ENCODE measurements around the gene FAF1. TPM values are rescaled to one million over a fixed set of nuclear protein-coding genes. Genes with fewer than 3 reads are reported as not detected.

Gene FAF1
- total RNA-seq, 1 donor from 2014 or later: 67.5 TPM

- intact Hi-C loops (cut with micrococcal nuclease): no loop called here
Measured at GRCh38 chr1:50710099-50710498, 250.0 kb downstream of the FAF1 start.

- intact Hi-C loops (cut with micrococcal nuclease): loop anchor here (10.0 kb wide), 1 partner anchor 283 kb away; the partner anchor contains the start of gene DMRTA2
Measured at GRCh38 chr1:50707824-50708223, 252.2 kb downstream of the FAF1 start.

GRCh38 chr1:50705699-50706098, 254.4 kb downstream of the FAF1 start:
- intact Hi-C loops (cut with micrococcal nuclease): loop anchor here (2.0 to 10.0 kb wide), 2 partner anchors 29 to 281 kb away; partner anchors contain the start of gene DMRTA2

DNA sequence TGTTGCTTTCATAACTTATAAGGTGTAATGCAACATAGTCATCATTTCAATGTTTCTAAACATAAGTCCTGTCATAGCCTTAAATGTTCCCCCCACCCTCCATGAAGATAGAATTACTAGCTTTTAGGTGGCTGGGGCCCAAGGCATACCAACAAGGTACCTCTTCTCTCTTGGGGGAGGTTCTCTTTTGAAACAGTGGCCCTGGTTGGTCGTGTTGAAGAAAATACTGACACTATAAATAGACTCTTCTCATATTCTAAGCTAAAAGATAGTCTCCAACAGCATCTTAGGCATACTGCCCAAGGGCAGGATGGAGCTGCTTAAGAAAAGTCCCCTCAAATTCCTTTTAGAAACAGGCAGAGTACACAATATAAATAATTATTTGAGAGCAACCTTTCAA, 255.0 kb downstream of the FAF1 start:
- intact Hi-C loops (cut with micrococcal nuclease): loop anchor here (2.0 to 10.0 kb wide), 2 partner anchors 30 to 280 kb away; partner anchors contain the start of gene DMRTA2

- intact Hi-C loops (cut with micrococcal nuclease): loop anchor here (1.0 to 10.0 kb wide), 3 partner anchors 31 to 336 kb away; partner anchors contain the start of gene DMRTA2
Measured at GRCh38 chr1:50704126-50704525, 255.9 kb downstream of the FAF1 start.

- intact Hi-C loops (cut with micrococcal nuclease): loop anchor here (10.0 kb wide), 1 partner anchor 278 kb away; the partner anchor contains the start of gene DMRTA2
Measured at GRCh38 chr1:50703240-50703639, 256.8 kb downstream of the FAF1 start.

DNA sequence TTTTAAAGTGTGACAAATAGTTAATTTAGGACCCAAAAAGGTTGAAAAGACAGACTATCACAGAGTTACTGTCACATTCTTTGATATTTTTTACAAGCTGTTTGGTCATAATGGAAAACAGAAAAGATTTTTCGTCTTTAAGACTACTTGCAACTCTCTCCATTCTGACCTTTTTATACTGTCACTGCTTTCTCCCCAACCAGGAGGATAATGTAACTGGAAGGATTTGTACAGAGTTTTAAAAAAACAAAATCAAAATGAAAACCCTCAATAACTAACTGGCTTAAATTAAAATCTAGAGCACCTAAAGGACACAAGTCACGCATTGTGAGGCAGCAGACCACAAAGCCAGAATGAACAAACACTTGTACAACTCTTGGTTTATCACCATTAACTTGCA, 257.7 kb downstream of the FAF1 start:
- intact Hi-C loops (cut with micrococcal nuclease): loop anchor here (10.0 kb wide), 1 partner anchor 278 kb away; the partner anchor contains the start of gene DMRTA2

- intact Hi-C loops (cut with micrococcal nuclease): loop anchor here (10.0 kb wide), 1 partner anchor 277 kb away; the partner anchor contains the start of gene DMRTA2
Measured at GRCh38 chr1:50701706-50702317, 258.3 kb downstream of the FAF1 start.

DNA sequence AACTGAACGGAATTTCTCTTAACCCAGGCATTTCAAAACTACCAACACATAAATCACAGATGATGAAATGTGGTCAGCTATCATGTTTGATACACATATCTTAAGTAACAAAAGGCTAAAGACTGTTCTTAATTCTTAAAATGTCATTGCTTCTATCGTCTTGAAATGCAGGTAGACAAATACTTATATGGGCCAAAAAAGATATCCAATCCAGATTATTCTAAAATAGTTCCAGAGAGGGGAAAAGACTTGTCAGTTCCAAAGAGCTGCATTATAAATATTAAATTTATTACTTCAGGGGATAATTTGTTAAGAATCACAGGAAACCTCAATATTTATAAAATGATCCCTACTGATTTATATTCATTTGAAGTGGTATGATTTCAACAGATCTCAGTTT, 259.4 kb downstream of the FAF1 start:
- intact Hi-C loops (cut with micrococcal nuclease): loop anchor here (10.0 kb wide), 1 partner anchor 276 kb away; the partner anchor contains the start of gene DMRTA2

DNA sequence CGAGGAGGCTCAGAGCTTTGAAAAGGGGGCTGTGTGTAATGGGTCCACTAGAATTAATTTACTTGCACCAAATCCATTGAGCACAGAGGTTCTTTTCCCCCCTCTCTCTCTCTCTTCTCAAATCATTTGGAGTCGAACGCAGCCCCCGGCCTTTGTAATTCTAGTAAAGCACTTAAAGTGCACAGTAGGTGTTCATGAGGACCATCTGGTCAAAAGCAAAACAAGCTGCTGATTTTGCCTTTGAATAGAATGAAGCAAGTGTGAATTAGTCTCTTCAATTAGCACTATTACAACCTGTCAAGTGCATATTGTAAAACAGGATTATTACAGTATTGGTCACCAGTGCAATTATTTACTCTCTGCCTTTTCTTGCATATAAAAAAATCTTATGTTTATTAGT, 259.9 kb downstream of the FAF1 start:
- intact Hi-C loops (cut with micrococcal nuclease): loop anchor here (10.0 kb wide), 1 partner anchor 275 kb away; the partner anchor contains the start of gene DMRTA2

- intact Hi-C loops (cut with micrococcal nuclease): loop anchor here (10.0 kb wide), 1 partner anchor 275 kb away; the partner anchor contains the start of gene DMRTA2
Measured at GRCh38 chr1:50699795-50700194, 260.3 kb downstream of the FAF1 start.

DNA sequence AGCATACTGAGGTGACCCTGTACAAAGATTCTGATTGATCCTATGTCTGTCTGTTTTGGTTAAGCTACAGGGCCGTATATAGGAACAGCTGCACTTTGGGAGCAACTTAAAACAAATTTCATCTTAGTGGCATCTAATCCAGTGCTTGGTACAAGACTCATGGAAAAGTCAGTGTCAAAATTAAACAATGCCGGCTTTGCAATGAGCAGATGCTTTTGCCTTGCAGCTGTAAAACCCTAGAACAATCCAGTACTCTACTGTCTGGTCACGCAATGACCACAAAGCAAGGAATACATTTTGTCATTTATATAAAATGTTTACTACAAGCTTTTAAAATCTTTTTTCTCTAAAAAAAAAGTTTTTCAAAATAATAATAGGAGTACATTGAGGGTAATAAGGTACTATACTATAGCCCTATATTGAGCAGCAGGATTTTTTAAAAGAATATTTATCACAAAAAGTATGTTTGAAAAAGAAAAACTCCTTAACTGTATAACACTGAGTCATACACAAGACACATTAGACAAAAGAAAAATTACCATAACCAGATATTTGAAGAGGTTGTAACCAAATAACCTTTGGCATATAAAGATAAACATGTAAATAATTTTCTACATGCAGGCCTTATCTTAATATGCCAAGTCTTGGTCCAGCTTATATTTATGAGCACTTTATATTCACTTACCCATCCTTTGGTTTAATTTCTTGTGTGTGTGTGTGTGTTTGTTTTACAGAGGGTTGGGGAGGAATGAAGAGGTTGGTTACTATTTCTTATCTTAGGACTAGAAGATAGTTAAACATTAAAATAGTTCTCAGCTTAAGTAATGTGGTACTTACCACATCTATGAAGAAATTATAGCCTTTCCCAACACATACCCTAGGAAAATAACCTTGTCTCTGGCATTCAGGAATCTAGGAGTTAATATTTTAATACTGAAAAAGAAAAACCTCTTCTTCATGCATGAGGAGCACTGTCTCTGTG, 262.3 kb downstream of the FAF1 start:
- intact Hi-C loops (cut with micrococcal nuclease): no loop called here

DNA sequence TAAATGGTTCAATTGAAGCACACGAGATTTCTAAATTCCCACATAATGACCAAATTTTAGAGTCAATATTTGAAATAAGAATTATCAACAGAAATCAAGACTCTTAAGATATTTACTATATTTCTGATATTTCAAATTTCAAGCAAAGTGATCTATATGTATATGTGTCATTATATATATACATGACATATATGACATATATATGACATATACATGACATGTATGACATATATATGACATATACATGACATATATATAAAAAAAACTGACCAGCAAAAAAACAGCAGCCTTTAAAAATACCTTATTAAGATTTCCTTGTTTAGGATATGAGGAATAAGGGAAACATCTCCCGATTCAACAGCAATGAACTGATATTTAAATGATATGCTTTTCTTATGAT, 266.2 kb downstream of the FAF1 start:
- intact Hi-C loops (cut with micrococcal nuclease): no loop called here

- intact Hi-C loops (cut with micrococcal nuclease): no loop called here
Measured at GRCh38 chr1:50684185-50684584, 275.9 kb downstream of the FAF1 start.

DNA sequence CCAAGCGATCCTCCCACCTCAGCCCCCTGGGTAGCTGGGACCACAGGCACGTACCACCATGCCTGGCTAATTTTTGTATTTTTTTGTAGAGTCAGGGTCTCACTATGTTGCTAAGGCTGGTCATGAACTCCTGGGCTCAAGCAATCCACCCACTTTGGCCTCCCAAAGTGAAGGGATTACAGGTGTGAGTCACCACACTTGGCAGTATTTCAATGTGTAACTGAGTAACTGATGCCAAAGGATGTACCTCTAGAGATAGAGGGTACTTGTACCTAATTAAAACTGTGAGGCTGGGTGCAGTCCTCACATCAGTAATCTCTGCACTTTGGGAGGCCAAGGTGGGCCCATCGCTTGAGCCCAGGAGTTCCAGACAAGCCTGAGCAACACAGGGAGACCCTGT, 278.1 kb downstream of the FAF1 start:
- intact Hi-C loops (cut with micrococcal nuclease): no loop called here

GRCh38 chr1:50667710-50668356, 292.2 kb downstream of the FAF1 start:
- intact Hi-C loops (cut with micrococcal nuclease): no loop called here

DNA sequence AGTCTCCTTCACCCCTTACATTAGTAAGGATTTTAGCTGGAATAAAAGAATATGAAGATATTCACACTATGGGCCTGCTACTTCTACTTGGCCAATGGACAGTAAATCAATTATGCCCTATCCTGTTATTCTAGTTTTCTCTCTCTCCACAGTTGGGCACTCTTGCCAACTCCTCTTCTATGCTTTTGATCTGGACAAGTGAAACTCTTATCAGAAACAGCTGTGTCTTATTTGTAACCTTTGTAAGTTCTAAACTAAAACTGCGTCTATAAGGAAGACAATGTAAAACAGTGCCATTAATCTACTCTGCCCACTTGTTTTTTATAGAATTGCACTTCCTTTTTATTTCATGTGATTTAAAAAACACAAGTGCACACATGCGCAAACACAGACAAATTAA, 292.8 kb downstream of the FAF1 start:
- intact Hi-C loops (cut with micrococcal nuclease): no loop called here

- intact Hi-C loops (cut with micrococcal nuclease): no loop called here
Measured at GRCh38 chr1:50666849-50667248, 293.2 kb downstream of the FAF1 start.

DNA sequence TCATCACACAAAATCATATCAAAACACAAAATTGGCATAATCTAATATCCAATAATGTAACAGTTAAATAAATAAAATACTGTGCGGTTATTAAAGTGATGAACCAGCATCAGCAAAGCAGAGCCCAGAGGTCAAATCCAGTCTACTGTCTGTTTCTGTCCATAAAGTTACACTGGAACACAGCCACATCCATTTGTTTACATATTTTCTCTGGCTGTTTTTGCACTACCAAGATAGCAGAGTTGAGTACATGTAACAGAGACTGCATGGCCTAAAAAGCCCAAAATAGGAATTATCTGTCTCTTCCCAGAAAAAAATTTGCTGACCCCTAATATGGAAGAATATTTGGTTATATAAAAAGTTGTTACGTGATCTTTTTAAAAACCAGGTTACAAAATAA, 294.7 kb downstream of the FAF1 start:
- intact Hi-C loops (cut with micrococcal nuclease): no loop called here

DNA sequence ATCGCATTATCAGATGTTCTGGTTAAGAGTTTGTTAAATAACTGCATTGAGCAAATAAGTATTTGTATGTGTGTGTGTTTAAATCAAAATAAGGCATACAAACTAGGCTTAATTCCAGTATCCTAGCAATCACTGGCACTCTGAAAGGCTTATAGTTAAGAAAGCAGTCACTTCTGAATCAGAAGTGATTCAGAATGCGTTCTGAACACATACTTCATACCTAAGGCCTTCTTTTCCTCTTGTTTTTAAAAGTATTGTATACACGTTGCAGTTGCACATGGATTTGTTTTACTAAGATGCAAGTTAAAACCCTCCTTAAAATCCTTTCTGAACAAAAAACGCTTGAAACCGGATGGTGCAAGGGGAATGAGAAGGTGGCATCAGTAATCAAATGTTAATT, 298.4 kb downstream of the FAF1 start:
- intact Hi-C loops (cut with micrococcal nuclease): no loop called here

DNA sequence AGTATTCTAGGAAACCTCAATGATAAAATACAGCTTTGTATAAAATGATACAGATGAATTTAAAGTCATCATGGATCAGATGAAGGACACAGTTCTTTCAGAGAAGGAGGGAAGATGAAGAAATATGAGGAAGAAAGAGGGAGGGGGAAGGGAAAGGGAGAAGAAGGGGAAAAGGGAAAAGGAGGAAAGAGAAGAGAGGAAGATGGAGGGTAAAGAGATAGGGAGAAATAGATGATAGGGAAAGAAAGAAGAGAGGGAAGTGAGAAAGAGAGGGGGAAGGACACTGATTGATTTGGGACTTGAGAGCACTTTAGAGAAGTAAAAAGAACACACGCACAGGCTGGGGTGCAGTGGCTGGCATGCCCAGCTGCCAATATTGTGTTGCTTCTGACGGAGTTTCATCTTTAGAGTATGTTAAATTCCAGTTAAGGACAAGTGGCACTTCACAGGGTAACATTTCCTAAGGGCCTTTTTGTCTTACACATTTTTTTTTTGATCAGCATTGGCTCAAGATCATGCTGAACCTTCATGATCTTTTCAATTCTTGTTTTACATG, 300.9 kb downstream of the FAF1 start:
- intact Hi-C loops (cut with micrococcal nuclease): no loop called here
